Motor neuron (in vitro differentiated cells): Measurements from ENCODE around the gene RPP21. TPM values are rescaled to one million over a fixed set of nuclear protein-coding genes. Genes with fewer than 3 reads are reported as not detected.

Experiments
- ATAC-seq, 8 experiments: fragments of 200-7000 bp; cut with Tn5 transposase; replicated peaks in 6 of 8; 2 replicates each; pipeline ENCODE4 v1.8.0; 2021; ENCODE audit warnings: mild to moderate bottlenecking in 8 of 8, moderate library complexity in 8 of 8
- H3K27ac ChIP-seq, 2 donors: fragments of 250-450 bp; sonication (Bioruptor Pico); 2 replicates each; pipeline ENCODE4 v1.9.0; 2021; ENCODE audit warnings: antibody characterized with exemption in 2 of 2, mild to moderate bottlenecking in 2 of 2, moderate library complexity in 1 of 2
- H3K4me1 ChIP-seq, 2 donors: fragments of 250-450 bp; sonication (Bioruptor Pico); replicated peaks in 1 of 2; 2 replicates each; pipeline ENCODE4 v1.6.1; 2021; ENCODE audit warnings: antibody characterized with exemption in 2 of 2, mild to moderate bottlenecking in 2 of 2, moderate library complexity in 1 of 2
- H3K4me3 ChIP-seq, 5 donors: fragments of 250-450 bp; sonication (Bioruptor Pico); 2 replicates each; pipeline ENCODE4 v1.9.0; 2021; ENCODE audit warnings: antibody characterized with exemption in 5 of 5, mild to moderate bottlenecking in 5 of 5, moderate library complexity in 4 of 5
- WGBS, 10 experiments: fragments of 450-650 bp; shearing (Covaris generic); methylation state at CpG; one replicate each; pipeline ENCODE4 v1.0.0; 2022; 5-methylcytosine and 5-hydroxymethylcytosine counted together
- in situ Hi-C, 9 experiments: fragments of 400-800 bp; cut with MboI; loops; one replicate each; pipeline ENCODE4 v1.15.0; 2021; ENCODE audit warnings: low sequenced_read_pairs in 9 of 9, low pct_unique_long_range_greater_than_20kb in 2 of 9; ENCODE audit not compliant: unreplicated experiment in 9 of 9
- total RNA-seq, 8 experiments: library from RNA; unstranded; fragments of 300-600 nt; gene quantifications; 2 replicates each; pipeline versions ENCODE4 v1.2.3 to v1.2.4, GENCODE V29; 2022

Gene RPP21
- total RNA-seq, 8 experiments from 2014 or later, result 38.0 to 88.1 (median 74.3) TPM

- H3K4me1 ChIP-seq, result peaks cover 17 to 48% of the 10 kb centered on the region in 2 donors
- no peak for ATAC-seq
- H3K4me3 ChIP-seq, result peak overlapping the region in 1 of 5 donors; percentile 99
- in situ Hi-C loops, result no loop called here
- no peak overlapping the region for H3K27ac ChIP-seq
- WGBS, 10 experiments, result 0 to 98% (median 83%) methylated on average over 1 to 20 of the region's 20 CpGs; no CpG with 5 or more reads in 1 of the 10 experiments
These were observed 22.1 kb upstream of the RPP21 start for GRCh38 chr6:30322527-30323501.

DNA sequence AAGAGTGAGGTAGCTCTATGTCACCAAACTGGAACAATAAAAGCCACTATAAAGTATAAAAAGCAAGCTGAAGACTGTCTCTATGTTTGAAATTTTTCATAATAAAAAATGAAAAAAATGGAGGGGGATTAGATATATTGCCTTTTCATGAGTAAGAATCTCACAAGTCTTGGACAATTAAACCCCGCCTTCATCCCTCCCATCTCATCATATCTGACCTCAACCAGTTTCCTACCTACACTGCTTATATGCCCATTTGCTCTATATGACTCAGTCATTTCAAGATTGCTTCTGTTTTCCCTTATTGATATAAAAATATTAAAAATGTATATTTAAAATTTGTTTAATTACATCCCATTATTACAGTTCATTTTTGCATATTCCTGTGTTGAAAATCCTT is 21.1 kb upstream of the RPP21 start:
- ATAC-seq, result no peak
- peak overlapping the region in 2 of 5 donors; percentile 85 to 99 for H3K4me3 ChIP-seq
- peaks cover 18 to 50% of the 10 kb centered on the region in 2 donors for H3K4me1 ChIP-seq
- in situ Hi-C loops, result no loop called here
- WGBS, 10 experiments, result 57 to 100% (median 100%) methylated on average over 1 of the region's 1 CpG; no CpG with 5 or more reads in 2 of the 10 experiments
- no peak overlapping the region for H3K27ac ChIP-seq

GRCh38 chr6:30325150-30325872 is 19.6 kb upstream of the RPP21 start:
- Histone ChIP-seq H3K4me3 (peak overlapping the region; percentile 65 to 99 (median 85)), H3K4me1 (peaks cover 18 to 47% of the 10 kb centered on the region in 2 donors), H3K27ac (peak overlapping the region; percentile 97 to 98)
- WGBS, 10 experiments, result 0 to 13% (median 0%) methylated on average over 1 to 9 of the region's 10 CpGs
- in situ Hi-C loops, result no loop called here
- peak in 4 of 8 experiments; percentile 28 to 54 (median 42) for ATAC-seq

- Histone ChIP-seq H3K4me1 (peaks cover 18 to 40% of the 10 kb centered on the region in 2 donors), H3K4me3 (peak overlapping the region; percentile 65 to 99 (median 85)), H3K27ac (peak overlapping the region; percentile 97 to 98)
- WGBS, 10 experiments, result 0 to 4% (median 0%) methylated on average over 2 to 10 of the region's 29 CpGs; no CpG with 5 or more reads in 6 of the 10 experiments
- ATAC-seq, result peak; percentile 55 to 78 (median 64)
- in situ Hi-C loops, result no loop called here
These were observed 19.0 kb upstream of the RPP21 start for GRCh38 chr6:30325873-30326525.

DNA sequence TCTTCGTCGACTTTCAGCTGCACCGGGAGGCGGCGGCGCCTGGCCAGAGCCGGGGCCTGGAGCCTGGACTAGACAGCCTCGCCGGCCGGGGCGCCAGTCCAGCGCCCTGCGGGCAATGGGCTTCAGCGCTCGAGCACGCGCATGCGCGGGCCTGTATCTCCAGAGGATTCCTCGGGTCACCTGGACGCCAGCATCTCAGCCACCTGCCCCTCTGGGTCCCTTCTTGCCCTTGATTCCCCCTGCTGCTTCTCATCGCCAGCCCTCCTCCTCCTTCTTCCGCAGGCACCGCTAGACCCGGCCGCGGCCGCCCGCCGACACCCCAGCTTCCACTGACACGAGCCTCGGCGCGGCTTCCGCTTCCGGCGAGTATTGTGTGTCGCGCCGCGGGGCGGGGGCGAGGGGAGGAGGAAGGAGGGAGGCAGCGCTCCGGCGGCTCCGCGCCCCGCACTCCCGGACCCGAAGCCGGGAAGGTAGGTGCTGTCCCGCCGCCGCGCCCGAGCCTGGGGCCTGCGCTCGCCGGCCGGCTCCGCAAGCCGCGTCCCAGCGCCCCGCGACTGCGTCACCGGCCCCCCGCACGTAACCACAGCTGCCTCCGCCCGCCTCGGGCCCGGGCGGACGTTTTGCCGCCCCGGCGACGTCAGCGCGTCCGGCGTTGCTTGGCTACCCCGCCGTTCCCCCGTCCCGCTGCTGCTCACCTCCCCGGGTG is 18.3 kb upstream of the RPP21 start, which contains the start of gene TRIM39:
Gene TRIM39, plus strand, starts transcription at position 402 of the 706 bp plus-strand sequence. CDS start 2,391 bp downstream, outside the sequence.
- in situ Hi-C loops, result no loop called here
- Histone ChIP-seq H3K27ac (peak within 1 kb of the TSS; percentile 97 to 98), H3K4me3 (peak within 1 kb of the TSS; percentile 65 to 99 (median 85)), H3K4me1 (peaks cover 15 to 33% of the 10 kb centered on the region in 2 donors)
- 0% methylated on average over 2 to 14 of the region's 90 CpGs; no CpG with 5 or more reads in 6 of the 10 experiments for WGBS, 10 experiments
- peak; percentile 65 to 79 (median 76) for ATAC-seq

DNA sequence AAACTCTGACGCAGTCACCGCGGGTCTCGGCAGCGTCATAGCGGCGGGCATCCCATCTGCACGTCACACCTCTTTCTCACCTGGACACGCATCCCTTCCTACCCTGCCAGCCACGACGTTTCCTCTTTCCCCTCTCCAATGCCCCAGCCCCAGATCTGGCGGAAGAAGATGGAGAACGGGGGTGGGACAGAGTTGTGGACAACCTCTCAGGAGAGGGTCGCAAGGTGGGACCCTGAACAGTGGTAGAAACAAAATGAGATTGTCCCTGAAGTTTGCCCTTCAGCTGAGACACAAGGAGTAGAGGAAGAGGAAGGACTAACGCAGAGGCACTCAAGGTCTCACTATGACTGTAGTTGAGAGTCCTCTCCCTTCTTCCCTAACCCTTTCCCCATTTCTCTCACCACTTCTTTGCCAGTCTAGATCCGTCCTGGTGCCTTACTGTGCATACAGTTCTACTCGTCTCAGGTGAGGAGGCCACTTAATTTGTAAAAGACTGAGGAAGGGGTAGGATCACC is 17.7 kb upstream of the RPP21 start:
- WGBS, 10 experiments, result 0 to 37% (median 13%) methylated on average over 2 to 9 of the region's 17 CpGs; no CpG with 5 or more reads in 2 of the 10 experiments
- H3K27ac ChIP-seq, result peak overlapping the region; percentile 97 to 98
- peak overlapping the region; percentile 65 to 99 (median 85) for H3K4me3 ChIP-seq
- H3K4me1 ChIP-seq, result peaks cover 9 to 27% of the 10 kb centered on the region in 2 donors
- in situ Hi-C loops, result no loop called here
- no peak for ATAC-seq

- Histone ChIP-seq H3K27ac (no peak overlapping the region), H3K4me3 (no peak overlapping the region), H3K4me1 (peaks cover 7 to 21% of the 10 kb centered on the region in 2 donors)
- in situ Hi-C loops, result no loop called here
- no peak for ATAC-seq
These were observed 16.6 kb upstream of the RPP21 start for GRCh38 chr6:30328397-30328796.

- H3K4me1 ChIP-seq, result peaks cover 7 to 12% of the 10 kb centered on the region in 2 donors
- H3K4me3 ChIP-seq, result no peak overlapping the region
- no peak overlapping the region for H3K27ac ChIP-seq
- 94 to 100% (median 95%) methylated on average over 3 to 12 of the region's 12 CpGs; no CpG with 5 or more reads in 4 of the 10 experiments for WGBS, 10 experiments
- in situ Hi-C loops, result no loop called here
- ATAC-seq, result no peak
These were observed 15.6 kb upstream of the RPP21 start for GRCh38 chr6:30329331-30329730.

DNA sequence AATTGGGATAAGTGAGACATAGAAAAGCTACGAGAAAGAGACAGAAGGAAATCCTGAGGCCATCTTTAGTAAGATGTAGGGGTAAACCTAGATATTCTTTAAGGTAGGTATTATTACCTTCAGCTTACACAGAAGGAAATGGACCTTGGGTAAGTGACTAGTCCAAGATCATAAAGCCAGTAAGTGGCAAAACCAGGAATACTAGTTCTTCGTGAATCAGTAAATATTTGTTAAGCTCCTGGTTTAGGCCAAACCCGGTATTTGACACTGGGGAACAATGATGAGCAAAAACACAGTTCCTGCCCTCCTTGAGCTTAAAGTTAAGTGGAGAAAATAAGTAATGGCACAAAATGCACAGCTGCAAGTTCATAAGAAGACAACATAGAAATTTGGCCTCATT is 13.0 kb upstream of the RPP21 start:
- peaks cover 2 to 5% of the 10 kb centered on the region in 2 donors for H3K4me1 ChIP-seq
- in situ Hi-C loops, result no loop called here
- WGBS, 10 experiments, result 80 to 100% (median 97%) methylated on average over 1 to 3 of the region's 3 CpGs; no CpG with 5 or more reads in 2 of the 10 experiments
- no peak overlapping the region for H3K4me3 ChIP-seq
- H3K27ac ChIP-seq, result no peak overlapping the region
- no peak for ATAC-seq

- WGBS, 10 experiments, result 50 to 100% (median 91%) methylated on average over 1 to 2 of the region's 2 CpGs
- no peak overlapping the region for H3K27ac ChIP-seq
- H3K4me3 ChIP-seq, result no peak overlapping the region
- ATAC-seq, result peak in 3 of 8 experiments; percentile 81 to 91 (median 81)
- H3K4me1 ChIP-seq, result no peaks in the 10 kb centered on the region
- in situ Hi-C loops, result no loop called here
These were observed 10.7 kb upstream of the RPP21 start for GRCh38 chr6:30334075-30334783.

DNA sequence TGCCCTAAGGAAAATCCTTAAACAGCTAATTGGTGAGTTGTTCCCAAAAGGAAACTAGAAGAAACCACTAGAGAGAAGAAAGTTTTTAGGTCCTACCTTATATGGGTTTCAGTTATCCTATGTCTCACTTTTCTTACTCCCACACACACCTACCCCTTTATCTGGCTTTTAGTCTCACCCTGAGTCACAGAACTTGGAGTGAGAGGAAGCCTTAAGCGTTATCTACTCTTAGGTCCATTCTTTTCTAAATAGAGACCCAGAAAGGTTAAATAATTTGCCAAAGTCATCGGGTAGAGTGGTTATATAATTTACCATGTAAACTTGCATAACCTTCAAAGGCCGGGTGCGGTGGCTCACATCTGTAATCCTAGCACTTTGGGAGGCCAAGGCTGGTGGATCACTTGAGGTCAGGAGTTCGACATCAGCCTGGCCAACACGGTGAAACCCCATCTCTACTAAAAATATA is 4.3 kb upstream of the RPP21 start:
- H3K4me3 ChIP-seq, result no peak overlapping the region
- H3K27ac ChIP-seq, result no peak overlapping the region
- in situ Hi-C loops, result no loop called here
- ATAC-seq, result peak in 1 of 8 experiments; percentile 1
- peaks cover 3% of the 10 kb centered on the region in 2 donors for H3K4me1 ChIP-seq
- 33 to 94% (median 84%) methylated on average over 1 to 4 of the region's 6 CpGs; no CpG with 5 or more reads in 4 of the 10 experiments for WGBS, 10 experiments
